HCT116 (cell line): ENCODE measurements around the gene PLCXD3.

Experiments used
- EZH2 ChIP-seq: fragments of 200-600 bp; sonication (generic); IDR thresholded peaks from 2 replicates; pipeline ENCODE4 v1.6.1; 2017; ENCODE audit warnings: antibody characterized with exemption, mixed run types
- POLR2A ChIP-seq: IDR thresholded peaks from 2 replicates; pipeline ENCODE4 v1.7.0; 2011; ENCODE audit warnings: borderline replicate concordance; ENCODE audit not compliant: insufficient read depth, insufficient read length; ENCODE audit errors: extremely low read depth
- TF ChIP-seq, protein P1 (sequence below), 3 experiments: fragments of 200-600 bp in 1 of 3; sonication (generic) in 1 of 3; IDR thresholded peaks in 2 of 3; conservative IDR thresholded peaks in 1 of 3; 2 replicates each; pipeline ENCODE4 v1.5.1; 2012 to 2017; ENCODE audit warnings: low read depth in 2 of 3, low read length in 2 of 3, antibody characterized with exemption in 1 of 3, borderline replicate concordance in 1 of 3, control low read depth in 1 of 3, mild to moderate bottlenecking in 1 of 3, mixed read lengths in 1 of 3, mixed run types in 1 of 3, moderate library complexity in 1 of 3; ENCODE audit not compliant: insufficient read depth in 1 of 3
- TF ChIP-seq, protein P2 (sequence below): IDR thresholded peaks from 2 replicates; pipeline ENCODE4 v1.6.1; 2011; ENCODE audit warnings: mild to moderate bottlenecking, low read length, moderate library complexity; ENCODE audit not compliant: insufficient replicate concordance; ENCODE audit errors: extremely low read depth
- TF ChIP-seq, protein P3 (sequence below): IDR thresholded peaks from 2 replicates; pipeline ENCODE4 v1.6.1; 2012

DNA sequence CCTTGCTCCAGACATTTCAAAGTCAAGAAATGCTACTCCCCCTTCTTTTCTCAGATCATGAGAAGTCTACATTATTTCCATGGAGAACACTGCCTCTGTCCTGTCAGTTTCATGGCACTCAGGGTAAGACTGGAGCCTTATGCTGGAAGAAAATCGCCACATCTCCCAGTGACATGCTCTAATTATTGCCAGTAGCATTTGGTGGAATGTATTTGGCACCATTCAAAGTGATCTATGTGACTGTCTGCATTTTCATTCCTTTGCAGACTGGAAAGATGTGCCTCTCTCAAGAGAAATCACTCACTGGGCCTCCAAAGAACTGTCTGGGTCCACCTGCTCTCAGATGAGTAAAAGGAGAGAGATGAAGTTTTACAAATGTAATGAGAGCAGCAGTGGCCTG is 840 bp upstream of the PLCXD3 start:
- TF ChIP-seq EZH2 (no peak), POLR2A (no peak)
- TF ChIP-seq, protein P1, sequence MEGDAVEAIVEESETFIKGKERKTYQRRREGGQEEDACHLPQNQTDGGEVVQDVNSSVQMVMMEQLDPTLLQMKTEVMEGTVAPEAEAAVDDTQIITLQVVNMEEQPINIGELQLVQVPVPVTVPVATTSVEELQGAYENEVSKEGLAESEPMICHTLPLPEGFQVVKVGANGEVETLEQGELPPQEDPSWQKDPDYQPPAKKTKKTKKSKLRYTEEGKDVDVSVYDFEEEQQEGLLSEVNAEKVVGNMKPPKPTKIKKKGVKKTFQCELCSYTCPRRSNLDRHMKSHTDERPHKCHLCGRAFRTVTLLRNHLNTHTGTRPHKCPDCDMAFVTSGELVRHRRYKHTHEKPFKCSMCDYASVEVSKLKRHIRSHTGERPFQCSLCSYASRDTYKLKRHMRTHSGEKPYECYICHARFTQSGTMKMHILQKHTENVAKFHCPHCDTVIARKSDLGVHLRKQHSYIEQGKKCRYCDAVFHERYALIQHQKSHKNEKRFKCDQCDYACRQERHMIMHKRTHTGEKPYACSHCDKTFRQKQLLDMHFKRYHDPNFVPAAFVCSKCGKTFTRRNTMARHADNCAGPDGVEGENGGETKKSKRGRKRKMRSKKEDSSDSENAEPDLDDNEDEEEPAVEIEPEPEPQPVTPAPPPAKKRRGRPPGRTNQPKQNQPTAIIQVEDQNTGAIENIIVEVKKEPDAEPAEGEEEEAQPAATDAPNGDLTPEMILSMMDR (IDR thresholded peaks at IDR 0.05 in 2 of 3, conservative IDR thresholded peaks at IDR 0.05 in 1 of 3; ENCODE audit: borderline replicate concordance in 1 of 3, insufficient read depth in 1 of 3, low read depth in 2 of 3, low read length in 2 of 3): no peak
- TF ChIP-seq, protein P2, sequence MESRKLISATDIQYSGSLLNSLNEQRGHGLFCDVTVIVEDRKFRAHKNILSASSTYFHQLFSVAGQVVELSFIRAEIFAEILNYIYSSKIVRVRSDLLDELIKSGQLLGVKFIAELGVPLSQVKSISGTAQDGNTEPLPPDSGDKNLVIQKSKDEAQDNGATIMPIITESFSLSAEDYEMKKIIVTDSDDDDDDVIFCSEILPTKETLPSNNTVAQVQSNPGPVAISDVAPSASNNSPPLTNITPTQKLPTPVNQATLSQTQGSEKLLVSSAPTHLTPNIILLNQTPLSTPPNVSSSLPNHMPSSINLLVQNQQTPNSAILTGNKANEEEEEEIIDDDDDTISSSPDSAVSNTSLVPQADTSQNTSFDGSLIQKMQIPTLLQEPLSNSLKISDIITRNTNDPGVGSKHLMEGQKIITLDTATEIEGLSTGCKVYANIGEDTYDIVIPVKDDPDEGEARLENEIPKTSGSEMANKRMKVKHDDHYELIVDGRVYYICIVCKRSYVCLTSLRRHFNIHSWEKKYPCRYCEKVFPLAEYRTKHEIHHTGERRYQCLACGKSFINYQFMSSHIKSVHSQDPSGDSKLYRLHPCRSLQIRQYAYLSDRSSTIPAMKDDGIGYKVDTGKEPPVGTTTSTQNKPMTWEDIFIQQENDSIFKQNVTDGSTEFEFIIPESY: no peak
- TF ChIP-seq, protein P3, sequence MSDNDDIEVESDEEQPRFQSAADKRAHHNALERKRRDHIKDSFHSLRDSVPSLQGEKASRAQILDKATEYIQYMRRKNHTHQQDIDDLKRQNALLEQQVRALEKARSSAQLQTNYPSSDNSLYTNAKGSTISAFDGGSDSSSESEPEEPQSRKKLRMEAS: no peak
